ENCODE measurements around the gene MIGA1. TPM values are rescaled to one million over a fixed set of nuclear protein-coding genes. Genes with fewer than 3 reads are reported as not detected.

Gene MIGA1
- total RNA-seq, 4 donors from 2014 or later: 3.8 to 12.6 (median 7.5) TPM

- H3K4me3 ChIP-seq: peak overlapping the region in 2 of 4 donors; percentile 81 to 85
- TF ChIP-seq CTCF (IDR thresholded peaks at IDR 0.05) (no peak), POLR2A (IDR thresholded peaks at IDR 0.05) (no peak)
- no peaks in the 10 kb centered on the region for H3K27me3 ChIP-seq
- intact Hi-C loops (cut with DNase I): no loop called here
- H3K4me1 ChIP-seq: peaks cover 8 to 56% (median 18%) of the 10 kb centered on the region in 3 donors
- peak overlapping the region in 2 of 4 donors; percentile 23 to 89 for H3K27ac ChIP-seq
- no peaks in the 10 kb centered on the region for H3K9me3 ChIP-seq
- WGBS, 2 donors: 20 to 28% methylated on average over 2 of the region's 2 CpGs
- DNase-seq: no peak
- H3K36me3 ChIP-seq: no peaks in the 10 kb centered on the region
These were observed 21.8 kb upstream of the MIGA1 start for GRCh38 chr1:77757603-77758002.

- Histone ChIP-seq H3K9me3 (no peaks in the 10 kb centered on the region), H3K27me3 (no peaks in the 10 kb centered on the region), H3K27ac (peak within 1 kb of the TSS; percentile 88 to 92 (median 90)), H3K36me3 (no peaks in the 10 kb centered on the region), H3K4me3 (peak within 1 kb of the TSS; percentile 72 to 91 (median 83)), H3K4me1 (peaks cover 8 to 49% (median 20%) of the 10 kb centered on the region in 3 donors)
- peak in 2 of 4 donors; percentile 70 to 75 for TF ChIP-seq POLR2A (IDR thresholded peaks at IDR 0.05)
- TF ChIP-seq CTCF (IDR thresholded peaks at IDR 0.05): peak in 1 of 6 experiments; percentile 15
- 0 to 1% methylated on average over 14 to 29 of the region's 79 CpGs for WGBS, 2 donors
- intact Hi-C loops (cut with DNase I): no loop called here
- DNase-seq: peak; percentile 29
These were observed 20.1 kb upstream of the MIGA1 start, which contains the start of gene USP33 for GRCh38 chr1:77759071-77760028. Gene USP33, minus strand, starts transcription at chr1:77759852. Its CDS starts 18,155 bp downstream, at chr1:77741697.

GRCh38 chr1:77762072-77762476, 17.4 kb upstream of the MIGA1 start:
- H3K27me3 ChIP-seq: no peaks in the 10 kb centered on the region
- H3K4me3 ChIP-seq: no peak overlapping the region
- no peak overlapping the region for H3K27ac ChIP-seq
- peaks cover 0 to 22% (median 12%) of the 10 kb centered on the region in 3 donors for H3K4me1 ChIP-seq
- TF ChIP-seq CTCF (IDR thresholded peaks at IDR 0.05) (no peak), POLR2A (IDR thresholded peaks at IDR 0.05) (no peak)
- DNase-seq: no peak
- no peaks in the 10 kb centered on the region for H3K36me3 ChIP-seq
- intact Hi-C loops (cut with DNase I): no loop called here
- H3K9me3 ChIP-seq: no peaks in the 10 kb centered on the region
- 17 to 20% methylated on average over 1 of the region's 1 CpG for WGBS, 2 donors

- no peak for TF ChIP-seq POLR2A (IDR thresholded peaks at IDR 0.05)
- no peak for TF ChIP-seq CTCF (IDR thresholded peaks at IDR 0.05)
- no peaks in the 10 kb centered on the region for H3K27me3 ChIP-seq
- intact Hi-C loops (cut with DNase I): no loop called here
- WGBS, 2 donors: 68 to 85% methylated on average over 4 of the region's 4 CpGs
- DNase-seq: no peak
- H3K4me1 ChIP-seq: no peaks in the 10 kb centered on the region
- no peaks in the 10 kb centered on the region for H3K9me3 ChIP-seq
- H3K36me3 ChIP-seq: no peaks in the 10 kb centered on the region
- no peak overlapping the region for H3K27ac ChIP-seq
- no peak overlapping the region for H3K4me3 ChIP-seq
These were observed 11.4 kb upstream of the MIGA1 start for GRCh38 chr1:77768006-77768405.

All from esophagus squamous epithelium (tissue), 5 donors.